SK-N-SH (cell line): ENCODE results near the gene CFAP68.

Experiments used
- ELF1 ChIP-seq: IDR thresholded peaks from 2 replicates; pipeline ENCODE4 v1.4.0; 2012
- GATA2 ChIP-seq: sonication (generic); formaldehyde crosslinking; IDR thresholded peaks from 2 replicates; pipeline ENCODE4 v1.5.0; 2020; ENCODE audit warnings: mild to moderate bottlenecking, missing genetic modification reagents
- MEF2A ChIP-seq: IDR thresholded peaks from 2 replicates; pipeline ENCODE4 v1.4.0; 2012; ENCODE audit warnings: low read depth, borderline replicate concordance
- NRF1 ChIP-seq: IDR thresholded peaks from 2 replicates; pipeline ENCODE4 v1.6.1; 2012; ENCODE audit warnings: low read depth, mild to moderate bottlenecking, low read length
- POLR2AphosphoS5 ChIP-seq: IDR thresholded peaks from 2 replicates; pipeline ENCODE4 v1.6.1; 2012; ENCODE audit warnings: low read depth, low read length
- TAF1 ChIP-seq: IDR thresholded peaks from 2 replicates; pipeline ENCODE4 v1.6.1; 2012; ENCODE audit warnings: low read depth, mild to moderate bottlenecking, low read length, moderate library complexity, borderline replicate concordance
- TCF12 ChIP-seq: IDR thresholded peaks from 2 replicates; pipeline ENCODE4 v1.4.0; 2012
- TF ChIP-seq, protein P1 (sequence below): fragments of 200-600 bp; sonication (generic); IDR thresholded peaks from 2 replicates; pipeline ENCODE4 v1.6.1; 2017; ENCODE audit warnings: antibody characterized with exemption, mild to moderate bottlenecking, moderate library complexity
- TF ChIP-seq, protein P2 (sequence below): fragments of 150-350 bp; IDR thresholded peaks from 2 replicates; pipeline ENCODE4 v1.6.1; 2016; ENCODE audit warnings: mild to moderate bottlenecking, low read depth, low read length
- TF ChIP-seq, protein P3 (sequence below): IDR thresholded peaks from 2 replicates; pipeline ENCODE4 v1.4.0; 2012; ENCODE audit warnings: low read depth

DNA sequence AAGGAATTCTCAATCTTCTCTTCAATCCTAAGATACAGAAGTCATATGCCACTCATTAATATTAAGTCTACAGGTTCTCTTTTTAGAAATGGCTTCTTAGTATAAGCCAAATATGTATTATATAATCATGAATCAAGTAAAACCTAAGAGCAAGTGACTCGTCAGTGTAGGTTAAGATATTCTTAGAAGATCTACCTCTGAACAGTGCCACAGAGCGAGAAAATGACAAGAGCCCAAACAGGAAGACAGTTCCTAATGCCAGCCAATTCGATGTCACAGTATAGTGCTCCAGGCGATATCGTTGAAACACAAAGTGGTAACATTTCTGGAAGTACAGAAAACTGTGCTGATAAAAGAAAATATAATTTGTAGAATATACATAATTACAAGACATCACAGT is 41.3 kb upstream of the CFAP68 start:
- TF ChIP-seq, protein P1, sequence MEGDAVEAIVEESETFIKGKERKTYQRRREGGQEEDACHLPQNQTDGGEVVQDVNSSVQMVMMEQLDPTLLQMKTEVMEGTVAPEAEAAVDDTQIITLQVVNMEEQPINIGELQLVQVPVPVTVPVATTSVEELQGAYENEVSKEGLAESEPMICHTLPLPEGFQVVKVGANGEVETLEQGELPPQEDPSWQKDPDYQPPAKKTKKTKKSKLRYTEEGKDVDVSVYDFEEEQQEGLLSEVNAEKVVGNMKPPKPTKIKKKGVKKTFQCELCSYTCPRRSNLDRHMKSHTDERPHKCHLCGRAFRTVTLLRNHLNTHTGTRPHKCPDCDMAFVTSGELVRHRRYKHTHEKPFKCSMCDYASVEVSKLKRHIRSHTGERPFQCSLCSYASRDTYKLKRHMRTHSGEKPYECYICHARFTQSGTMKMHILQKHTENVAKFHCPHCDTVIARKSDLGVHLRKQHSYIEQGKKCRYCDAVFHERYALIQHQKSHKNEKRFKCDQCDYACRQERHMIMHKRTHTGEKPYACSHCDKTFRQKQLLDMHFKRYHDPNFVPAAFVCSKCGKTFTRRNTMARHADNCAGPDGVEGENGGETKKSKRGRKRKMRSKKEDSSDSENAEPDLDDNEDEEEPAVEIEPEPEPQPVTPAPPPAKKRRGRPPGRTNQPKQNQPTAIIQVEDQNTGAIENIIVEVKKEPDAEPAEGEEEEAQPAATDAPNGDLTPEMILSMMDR: no peak
- TF ChIP-seq, protein P2, sequence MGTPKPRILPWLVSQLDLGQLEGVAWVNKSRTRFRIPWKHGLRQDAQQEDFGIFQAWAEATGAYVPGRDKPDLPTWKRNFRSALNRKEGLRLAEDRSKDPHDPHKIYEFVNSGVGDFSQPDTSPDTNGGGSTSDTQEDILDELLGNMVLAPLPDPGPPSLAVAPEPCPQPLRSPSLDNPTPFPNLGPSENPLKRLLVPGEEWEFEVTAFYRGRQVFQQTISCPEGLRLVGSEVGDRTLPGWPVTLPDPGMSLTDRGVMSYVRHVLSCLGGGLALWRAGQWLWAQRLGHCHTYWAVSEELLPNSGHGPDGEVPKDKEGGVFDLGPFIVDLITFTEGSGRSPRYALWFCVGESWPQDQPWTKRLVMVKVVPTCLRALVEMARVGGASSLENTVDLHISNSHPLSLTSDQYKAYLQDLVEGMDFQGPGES: no peak
- TF ChIP-seq TCF12 (no peak), TAF1 (no peak), NRF1 (no peak), POLR2AphosphoS5 (no peak), ELF1 (no peak), GATA2 (no peak), MEF2A (no peak)
- TF ChIP-seq, protein P3, sequence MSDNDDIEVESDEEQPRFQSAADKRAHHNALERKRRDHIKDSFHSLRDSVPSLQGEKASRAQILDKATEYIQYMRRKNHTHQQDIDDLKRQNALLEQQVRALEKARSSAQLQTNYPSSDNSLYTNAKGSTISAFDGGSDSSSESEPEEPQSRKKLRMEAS: no peak
